Lower lobe of right lung (tissue), 2 donors: ENCODE results near the gene SFTA2. TPM values are rescaled to one million over a fixed set of nuclear protein-coding genes. Genes with fewer than 3 reads are reported as not detected.

Experiments used
- ATAC-seq, 2 donors: fragments of 200-7000 bp; cut with Tn5 transposase; one replicate each; pipeline ENCODE4 v1.9.1; 2020 to 2022; ENCODE audit warnings: mild to moderate bottlenecking in 2 of 2, moderate library complexity in 2 of 2
- DNase-seq: peaks from one replicate; pipeline ENCODE4 v3.0.0-alpha.2; 2020
- H3K27ac ChIP-seq: fragments of 200-600 bp; one replicate; pipeline ENCODE4 v1.8.0; 2022
- H3K27me3 ChIP-seq: fragments of 200-600 bp; one replicate; pipeline ENCODE4 v1.8.0; 2022; ENCODE audit warnings: low read depth
- H3K36me3 ChIP-seq: fragments of 200-600 bp; one replicate; pipeline ENCODE4 v1.8.0; 2022; ENCODE audit warnings: mild to moderate bottlenecking
- H3K4me1 ChIP-seq: fragments of 200-600 bp; one replicate; pipeline ENCODE4 v1.8.0; 2022
- H3K4me3 ChIP-seq: fragments of 200-600 bp; one replicate; pipeline ENCODE4 v1.8.0; 2022; ENCODE audit warnings: mild to moderate bottlenecking
- H3K9me3 ChIP-seq: fragments of 200-600 bp; one replicate; pipeline ENCODE4 v1.8.0; 2022
- intact Hi-C: fragments of 100-400 bp; cut with DNase I; formaldehyde crosslinking; loops from one replicate; pipeline ENCODE4 v1.11.0; 2022
- total RNA-seq: library from RNA; stranded (reverse); fragmentation: NEBNext Ultra II Directional; extraction: Animal tissue kit (Norgen Biotek cat#: 25700); gene quantifications from one replicate; pipeline ENCODE4 v1.2.1, GENCODE V29; 2021
- TF ChIP-seq, protein P1 (sequence below): fragments of 200-600 bp; IDR thresholded peaks from one replicate; pipeline ENCODE4 v1.8.0; 2022; ENCODE audit warnings: antibody characterized with exemption, mild to moderate bottlenecking
- donor health status: DM: no; HTN: yes; CAD: no; lungs with severe emphysema.

The SFTA2 gene
- total RNA-seq, 1 donor from 2014 or later, result 351 TPM

DNA sequence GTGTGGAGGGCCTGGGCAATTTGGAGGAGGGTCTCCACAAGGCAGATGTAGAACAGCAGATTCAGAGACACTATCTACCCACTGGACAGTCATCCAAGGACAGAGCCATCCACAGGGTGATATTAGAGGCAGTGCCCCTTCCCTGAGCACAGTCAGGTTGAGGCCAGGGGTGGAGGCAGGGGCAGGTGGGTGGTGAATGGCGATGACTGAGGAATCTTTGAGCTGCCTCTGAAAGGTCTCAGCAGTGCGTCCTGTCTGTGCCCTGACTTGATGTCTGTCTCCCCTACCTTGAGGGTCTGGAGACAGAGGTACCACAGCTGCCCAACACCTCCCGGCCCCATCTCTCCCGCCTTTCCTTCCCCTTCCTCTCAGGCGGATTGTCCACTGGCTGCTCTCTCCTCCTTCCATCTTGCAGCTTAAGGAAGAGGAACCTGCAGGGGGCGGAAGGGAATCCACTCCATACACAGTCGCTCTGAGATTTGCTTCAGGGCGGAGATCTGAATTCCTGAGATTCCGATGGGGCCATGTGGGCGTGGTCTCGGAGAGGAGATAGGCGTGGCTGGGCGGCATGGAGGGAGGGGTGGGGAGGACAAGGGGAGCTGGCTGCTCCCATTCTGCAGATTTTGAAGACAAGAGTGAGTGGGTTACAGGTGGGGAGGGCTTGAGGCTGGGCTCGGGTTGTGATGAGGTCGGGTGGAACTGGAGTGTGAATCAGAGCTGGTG, 10.5 kb upstream of the SFTA2 start:
- no peaks in the 10 kb centered on the region for H3K27me3 ChIP-seq
- no peak overlapping the region for H3K4me3 ChIP-seq
- no peaks in the 10 kb centered on the region for H3K36me3 ChIP-seq
- no peaks in the 10 kb centered on the region for H3K9me3 ChIP-seq
- no peak overlapping the region for H3K27ac ChIP-seq
- ATAC-seq (peak; percentile 93), DNase-seq (peak; percentile 89)
- H3K4me1 ChIP-seq, result peaks cover 22% of the 10 kb centered on the region
- TF ChIP-seq, protein P1, sequence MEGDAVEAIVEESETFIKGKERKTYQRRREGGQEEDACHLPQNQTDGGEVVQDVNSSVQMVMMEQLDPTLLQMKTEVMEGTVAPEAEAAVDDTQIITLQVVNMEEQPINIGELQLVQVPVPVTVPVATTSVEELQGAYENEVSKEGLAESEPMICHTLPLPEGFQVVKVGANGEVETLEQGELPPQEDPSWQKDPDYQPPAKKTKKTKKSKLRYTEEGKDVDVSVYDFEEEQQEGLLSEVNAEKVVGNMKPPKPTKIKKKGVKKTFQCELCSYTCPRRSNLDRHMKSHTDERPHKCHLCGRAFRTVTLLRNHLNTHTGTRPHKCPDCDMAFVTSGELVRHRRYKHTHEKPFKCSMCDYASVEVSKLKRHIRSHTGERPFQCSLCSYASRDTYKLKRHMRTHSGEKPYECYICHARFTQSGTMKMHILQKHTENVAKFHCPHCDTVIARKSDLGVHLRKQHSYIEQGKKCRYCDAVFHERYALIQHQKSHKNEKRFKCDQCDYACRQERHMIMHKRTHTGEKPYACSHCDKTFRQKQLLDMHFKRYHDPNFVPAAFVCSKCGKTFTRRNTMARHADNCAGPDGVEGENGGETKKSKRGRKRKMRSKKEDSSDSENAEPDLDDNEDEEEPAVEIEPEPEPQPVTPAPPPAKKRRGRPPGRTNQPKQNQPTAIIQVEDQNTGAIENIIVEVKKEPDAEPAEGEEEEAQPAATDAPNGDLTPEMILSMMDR, result peak; percentile 46
- intact Hi-C loops, result no loop called here

DNA sequence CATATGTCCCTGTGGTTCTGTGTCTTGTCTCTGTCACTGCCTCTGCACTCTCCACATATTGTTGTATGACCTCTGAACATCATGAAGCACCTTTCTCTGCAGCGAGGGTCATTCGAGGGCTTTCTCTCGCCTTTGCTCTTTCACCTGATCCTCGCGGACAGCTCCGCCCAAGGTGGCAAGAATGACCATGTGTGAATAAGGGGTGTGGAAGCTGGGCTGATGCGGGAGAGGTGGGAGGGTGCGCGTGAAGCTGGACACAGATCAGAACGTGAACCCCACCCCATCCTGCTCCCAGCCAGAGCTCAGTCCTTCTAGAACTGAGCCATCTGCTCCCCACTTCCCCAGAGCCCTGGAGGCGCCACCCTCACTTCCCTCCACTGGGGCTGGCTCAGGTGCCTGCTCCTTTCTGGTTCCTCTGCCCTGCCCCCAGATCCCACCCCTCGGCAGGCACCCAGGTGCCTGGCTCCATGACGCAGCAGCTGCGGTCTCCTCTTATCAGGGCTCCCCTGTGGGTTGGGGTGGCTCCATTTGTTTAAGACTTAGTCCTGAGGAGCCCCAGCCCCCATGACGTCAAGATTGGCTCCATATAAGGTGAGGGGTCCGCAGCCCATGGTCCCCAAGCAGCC, 8.5 kb upstream of the SFTA2 start, which contains the start of gene MUCL3:
Gene MUCL3 (plus strand): TSS at position 613 of the 626 bp plus-strand sequence. CDS start 27 bp downstream, outside the sequence.
- intact Hi-C loops, result no loop called here
- Histone ChIP-seq H3K4me1 (peaks cover 22% of the 10 kb centered on the region), H3K36me3 (no peaks in the 10 kb centered on the region), H3K4me3 (no peak within 1 kb of the TSS), H3K9me3 (no peaks in the 10 kb centered on the region), H3K27ac (no peak within 1 kb of the TSS), H3K27me3 (no peaks in the 10 kb centered on the region)
- DNase-seq (no peak), ATAC-seq (no peak)
- TF ChIP-seq, protein P1, result no peak

DNA sequence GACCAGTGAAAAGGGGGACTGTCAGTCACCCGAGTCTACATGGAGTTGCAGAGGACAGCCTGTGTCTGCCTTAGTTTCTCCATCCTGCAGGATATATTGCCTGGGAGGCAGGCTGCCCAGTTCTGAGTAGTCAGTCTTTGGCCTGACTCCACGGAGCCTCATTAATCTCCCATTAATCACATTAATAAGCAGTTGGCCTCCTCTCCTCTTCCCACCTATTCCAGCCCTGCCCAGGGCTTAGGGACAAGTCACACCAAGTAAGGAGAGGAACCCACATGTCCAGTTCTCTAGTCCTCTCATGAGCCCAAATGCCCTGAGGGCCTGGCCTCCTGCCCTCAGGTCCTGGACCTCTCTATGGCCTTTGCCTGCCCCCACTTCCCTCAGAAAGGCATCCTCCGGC, 7.5 kb upstream of the SFTA2 start:
- peaks cover 24% of the 10 kb centered on the region for H3K4me1 ChIP-seq
- no peaks in the 10 kb centered on the region for H3K27me3 ChIP-seq
- intact Hi-C loops, result no loop called here
- no peaks in the 10 kb centered on the region for H3K9me3 ChIP-seq
- TF ChIP-seq, protein P1, result no peak
- ATAC-seq (no peak), DNase-seq (no peak)
- no peak overlapping the region for H3K4me3 ChIP-seq
- no peak overlapping the region for H3K27ac ChIP-seq
- H3K36me3 ChIP-seq, result no peaks in the 10 kb centered on the region

DNA sequence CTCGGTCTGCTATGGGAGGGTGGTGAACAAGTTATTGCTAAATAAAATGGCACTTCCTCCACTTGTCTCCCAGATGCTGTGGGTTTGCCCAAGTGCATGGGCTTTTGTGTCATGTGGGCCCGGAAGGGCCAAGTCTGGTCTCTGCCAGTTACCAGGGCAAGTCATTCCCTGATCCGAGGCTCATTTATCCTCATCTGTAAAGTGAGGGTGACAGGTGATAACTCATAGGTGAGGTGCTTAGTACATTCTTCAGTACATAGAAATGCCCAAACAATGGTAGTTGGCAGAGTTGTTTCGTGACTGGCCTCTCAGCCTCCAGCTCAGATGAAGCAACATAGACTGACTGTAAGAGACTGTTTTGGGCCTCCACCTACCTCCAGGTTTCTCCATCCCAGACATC, 6.8 kb upstream of the SFTA2 start:
- ATAC-seq, result no peak

DNA sequence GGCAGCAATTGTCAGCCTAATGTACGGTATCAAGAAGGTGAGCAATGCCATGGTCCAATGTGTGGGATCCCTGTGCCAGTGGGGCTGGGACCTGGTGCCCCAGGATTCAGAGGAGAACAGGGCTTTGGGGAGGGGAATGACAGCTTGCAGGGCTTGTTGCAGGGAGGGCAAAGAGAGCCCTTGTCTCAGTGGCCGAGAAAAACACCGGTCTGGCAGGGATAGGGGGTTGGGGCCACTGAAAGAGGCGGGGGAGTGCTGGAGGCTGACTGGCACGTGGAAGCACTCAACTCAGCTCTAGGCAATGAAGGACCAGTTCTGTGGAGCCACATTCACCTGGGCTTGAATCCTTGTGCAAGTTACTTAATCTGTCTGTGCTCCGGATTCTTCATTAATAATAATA, 5.3 kb upstream of the SFTA2 start:
- Histone ChIP-seq H3K4me3 (peak overlapping the region; percentile 39), H3K27ac (peak overlapping the region; percentile 31), H3K4me1 (peaks cover 29% of the 10 kb centered on the region), H3K27me3 (no peaks in the 10 kb centered on the region), H3K9me3 (no peaks in the 10 kb centered on the region), H3K36me3 (no peaks in the 10 kb centered on the region)
- ATAC-seq (peak; percentile 64), DNase-seq (peak; percentile 71)
- TF ChIP-seq, protein P1, result no peak
- intact Hi-C loops, result no loop called here

More for the DNA sequence above, 6.8 kb upstream of the SFTA2 start:
- Histone ChIP-seq H3K27me3 (no peaks in the 10 kb centered on the region), H3K36me3 (no peaks in the 10 kb centered on the region), H3K4me3 (no peak overlapping the region), H3K27ac (no peak overlapping the region), H3K4me1 (peaks cover 31% of the 10 kb centered on the region), H3K9me3 (no peaks in the 10 kb centered on the region)
- DNase-seq, result no peak
- TF ChIP-seq, protein P1, result no peak
- intact Hi-C loops, result no loop called here
